OCI-LY3 (cell line): Measurements from ENCODE around the gene XYLB.

Experiments
- H2AFZ ChIP-seq: fragments of 200-600, 300-600 bp; shearing (Covaris generic); 2 replicates; pipeline ENCODE4 v1.6.0; 2014; ENCODE audit warnings: antibody characterized with exemption, low read depth, low read length
- H3K27ac ChIP-seq: fragments of 200-600, 300-600 bp; sonication (generic); 2 replicates; pipeline ENCODE4 v1.5.1; 2014; ENCODE audit warnings: mild to moderate bottlenecking, low read length, moderate library complexity, mixed read lengths
- H3K27me3 ChIP-seq: fragments of 200-600, 300-600 bp; sonication (generic); 2 replicates; pipeline ENCODE4 v1.6.1; 2014; ENCODE audit warnings: low read depth, low read length, mixed read lengths
- H3K36me3 ChIP-seq: fragments of 200-600, 300-600 bp; sonication (generic); replicated peaks from 2 replicates; pipeline ENCODE3; 2014; ENCODE audit warnings: low read depth, low read length, mixed read lengths
- H3K4me1 ChIP-seq: fragments of 300-600, 200-600 bp; sonication (generic); 2 replicates; pipeline ENCODE4 v1.6.1; 2014; ENCODE audit warnings: low read length, mixed read lengths
- H3K4me2 ChIP-seq: fragments of 200-600, 300-600 bp; sonication (generic); 2 replicates; pipeline ENCODE4 v1.6.1; 2014; ENCODE audit warnings: low read length, mixed read lengths
- H3K4me3 ChIP-seq: fragments of 300-600, 200-600 bp; sonication (generic); 2 replicates; pipeline ENCODE4 v1.5.1; 2014; ENCODE audit warnings: antibody characterized with exemption, mild to moderate bottlenecking, low read length, moderate library complexity
- H3K79me2 ChIP-seq: fragments of 300-600, 200-600 bp; shearing (Covaris generic); 2 replicates; pipeline ENCODE4 v1.6.1; 2014; ENCODE audit warnings: mild to moderate bottlenecking, low read length, mixed read lengths
- H3K9ac ChIP-seq: fragments of 300-600, 200-600 bp; shearing (Covaris generic); 2 replicates; pipeline ENCODE4 v1.6.0; 2014; ENCODE audit warnings: mild to moderate bottlenecking, low read length, moderate library complexity
- H3K9me3 ChIP-seq: fragments of 200-600, 300-600 bp; shearing (Covaris generic); 2 replicates; pipeline ENCODE4 v1.6.1; 2014; ENCODE audit warnings: low read length, mixed read lengths; ENCODE audit not compliant: insufficient read depth
- H4K20me1 ChIP-seq: fragments of 200-600, 300-600 bp; sonication (generic); 2 replicates; pipeline ENCODE4 v1.6.1; 2016; ENCODE audit warnings: low read length, mixed read lengths; ENCODE audit not compliant: insufficient read depth
- CTCF ChIP-seq: fragments of 200-600, 300-600 bp; sonication (generic); IDR thresholded peaks from 2 replicates; pipeline ENCODE4 v1.5.1; 2014; ENCODE audit warnings: antibody characterized with exemption, low read length, low read depth
- EZH2phosphoT487 ChIP-seq: fragments of 200-600 bp; shearing (Covaris generic); IDR thresholded peaks from 2 replicates; pipeline ENCODE4 v1.6.1; 2018; ENCODE audit warnings: antibody characterized with exemption, mixed run types, low read depth

The XYLB gene

DNA sequence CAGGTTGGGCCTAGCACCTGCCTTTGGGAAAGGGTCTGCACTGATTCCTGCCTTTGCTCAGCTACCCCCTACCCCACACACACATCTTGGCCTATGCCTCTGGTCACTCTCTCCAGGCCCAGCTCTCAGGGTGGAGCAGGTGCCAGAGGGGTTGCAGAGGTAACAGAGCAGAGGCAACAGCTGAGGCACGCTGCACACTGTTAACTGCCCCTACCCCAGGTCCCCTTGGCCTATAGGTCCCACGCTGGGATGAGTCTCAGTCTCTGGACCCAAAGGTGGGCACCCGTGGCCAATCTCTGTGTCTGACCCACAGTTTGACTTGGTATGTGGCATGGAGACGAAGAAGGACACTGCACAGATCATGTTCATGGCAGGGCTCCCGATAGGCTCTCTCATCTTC is 39.6 kb upstream of the XYLB start:
- TF ChIP-seq CTCF (no peak), EZH2phosphoT487 (no peak)
- H3K4me1 ChIP-seq: no peaks in the 10 kb centered on the region
- H3K9ac ChIP-seq: no peak overlapping the region
- H3K27me3 ChIP-seq: 0 out of 2 replicates have a peak, but pooled peaks cover 4% of the 10 kb centered on the region
- no peak overlapping the region for H3K4me2 ChIP-seq
- no peak overlapping the region for H3K4me3 ChIP-seq
- H4K20me1 ChIP-seq: no peaks in the 10 kb centered on the region
- H3K36me3 ChIP-seq: no peaks in the 10 kb centered on the region
- no peaks in the 10 kb centered on the region for H3K9me3 ChIP-seq
- H3K79me2 ChIP-seq: no peaks in the 10 kb centered on the region
- no peak overlapping the region for H3K27ac ChIP-seq
- H2AFZ ChIP-seq: no peak overlapping the region

DNA sequence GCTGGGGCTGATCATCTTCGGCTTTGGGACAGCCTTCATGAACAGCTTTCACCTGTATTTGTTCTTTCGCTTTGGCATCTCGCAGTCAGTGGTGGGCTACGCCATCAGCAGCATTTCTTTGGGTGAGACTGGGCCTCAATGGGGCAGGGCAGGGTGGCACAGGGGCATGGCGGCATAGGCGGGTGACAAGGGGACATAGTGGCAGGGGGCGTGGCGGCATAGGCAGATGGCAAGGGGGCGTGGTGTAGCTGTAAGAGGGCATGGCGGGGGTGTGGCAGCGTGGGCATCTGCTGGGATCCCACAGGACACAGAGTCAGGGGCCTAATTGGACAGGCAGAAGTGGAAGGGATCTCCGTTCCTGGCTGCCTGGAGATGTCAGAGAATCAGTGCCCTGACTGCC is 39.0 kb upstream of the XYLB start:
- Histone ChIP-seq H4K20me1 (no peaks in the 10 kb centered on the region), H3K79me2 (no peaks in the 10 kb centered on the region), H2AFZ (no peak overlapping the region), H3K9ac (no peak overlapping the region), H3K36me3 (no peaks in the 10 kb centered on the region), H3K27me3 (0 out of 2 replicates have a peak, but pooled peaks cover 4% of the 10 kb centered on the region), H3K4me3 (no peak overlapping the region), H3K27ac (no peak overlapping the region), H3K9me3 (no peaks in the 10 kb centered on the region), H3K4me2 (no peak overlapping the region), H3K4me1 (no peaks in the 10 kb centered on the region)
- no peak for TF ChIP-seq CTCF
- TF ChIP-seq EZH2phosphoT487: no peak

DNA sequence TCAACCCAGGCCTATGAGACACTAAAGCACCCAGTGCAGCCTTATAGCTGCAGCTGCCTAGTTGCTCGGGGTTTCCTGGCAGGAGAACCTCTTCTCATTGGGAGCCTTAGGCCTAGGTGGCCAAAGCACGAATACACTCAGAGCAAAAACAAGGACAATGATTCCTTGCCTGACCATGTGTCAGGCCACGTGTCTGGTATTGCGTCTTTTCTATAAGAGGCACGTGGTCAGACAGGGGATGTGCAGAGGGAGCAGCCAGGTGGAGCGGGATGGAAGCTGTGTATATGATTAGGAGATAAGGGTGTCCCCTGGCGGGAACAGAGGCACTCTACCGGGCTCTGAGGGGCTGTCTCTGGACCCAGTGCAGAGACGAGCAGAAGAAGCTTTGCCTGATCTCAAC is 38.1 kb upstream of the XYLB start:
- Histone ChIP-seq H4K20me1 (no peaks in the 10 kb centered on the region), H3K9ac (no peak overlapping the region), H3K4me1 (no peaks in the 10 kb centered on the region), H3K27ac (no peak overlapping the region), H3K79me2 (no peaks in the 10 kb centered on the region), H3K9me3 (no peaks in the 10 kb centered on the region), H3K4me3 (no peak overlapping the region), H2AFZ (no peak overlapping the region), H3K4me2 (no peak overlapping the region), H3K27me3 (0 out of 2 replicates have a peak, but pooled peaks cover 4% of the 10 kb centered on the region), H3K36me3 (no peaks in the 10 kb centered on the region)
- TF ChIP-seq EZH2phosphoT487: no peak
- TF ChIP-seq CTCF: no peak

DNA sequence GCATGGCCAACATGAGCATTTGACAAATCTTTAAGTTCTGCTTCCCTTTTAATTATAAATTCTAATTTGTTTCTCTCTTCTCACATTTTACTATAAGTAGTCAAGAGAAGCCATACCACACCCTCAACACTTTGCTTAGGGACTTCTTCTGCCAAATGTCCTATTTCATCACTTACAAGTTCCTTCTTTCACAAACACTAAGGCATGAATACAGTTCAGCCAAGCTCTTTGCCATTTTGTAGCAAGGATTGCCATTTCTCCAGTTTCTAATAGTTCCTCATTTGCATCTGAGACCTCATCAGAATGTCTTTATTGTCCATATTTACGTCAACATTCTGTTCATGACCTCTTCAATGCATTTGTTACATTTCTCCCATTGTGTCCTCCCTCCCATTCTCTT is 35.1 kb upstream of the XYLB start:
- Histone ChIP-seq H2AFZ (no peak overlapping the region), H3K27me3 (0 out of 2 replicates have a peak, but pooled peaks cover 4% of the 10 kb centered on the region), H3K27ac (no peak overlapping the region), H3K4me3 (no peak overlapping the region), H3K9ac (no peak overlapping the region), H3K4me1 (no peaks in the 10 kb centered on the region), H4K20me1 (no peaks in the 10 kb centered on the region), H3K4me2 (no peak overlapping the region), H3K36me3 (no peaks in the 10 kb centered on the region), H3K9me3 (no peaks in the 10 kb centered on the region), H3K79me2 (no peaks in the 10 kb centered on the region)
- no peak for TF ChIP-seq CTCF
